GM12878 (cell line): ENCODE measurements around the gene SLC9C1. TPM values are rescaled to one million over a fixed set of nuclear protein-coding genes. Genes with fewer than 3 reads are reported as not detected.

Experiments
- ATAC-seq: fragments of 200-7000 bp; cut with Tn5 transposase; 3 replicates; pipeline ENCODE4 v1.9.1; 2020; ENCODE audit warnings: mild to moderate bottlenecking, moderate library complexity
- BruUV-seq: library from RNA; stranded (reverse); fragments of 400-500 nt; replicated peaks from 2 replicates; lab custom pipeline; 2021; lab: Mats Ljungman, UMichigan
- CTCF ChIA-PET: fragments of 300-600 bp; sonication (Branson Sonifier 250); formaldehyde crosslinking; extraction: SDS; loops from one replicate; lab custom pipeline; 2021; ENCODE audit warnings: inconsistent platforms; lab: Yijun Ruan, JAX
- POLR2A ChIA-PET: fragments of 350-600 bp; formaldehyde crosslinking; extraction: SDS; loops from one replicate; lab custom pipeline; 2021; ENCODE audit warnings: inconsistent platforms; lab: Charles Lee
- RAD21 ChIA-PET: fragments of 300-600 bp; sonication (Branson Sonifier 250); formaldehyde crosslinking; loops from one replicate; lab custom pipeline; 2023; ENCODE audit warnings: antibody characterized with exemption; ENCODE audit not compliant: unreplicated experiment; lab: Charles Lee
- SMC1A ChIA-PET: fragments of 300-600 bp; sonication (Branson Sonifier 250); formaldehyde crosslinking; loops from one replicate; lab custom pipeline; 2023; ENCODE audit not compliant: unreplicated experiment, uncharacterized antibody; lab: Charles Lee
- DNase-seq: peaks from one replicate; pipeline ENCODE4 v3.0.0-alpha.2; 2011; ENCODE audit warnings: low read depth, low spot score
- FAIRE-seq: peaks from 3 replicates; lab custom pipeline; 2011; peaks lifted over from hg19 to GRCh38; lab: Jason Lieb, UNC
- H2AFZ ChIP-seq: 2 replicates; pipeline ENCODE4 v1.6.0; 2011; ENCODE audit warnings: low read depth, low read length, control low read depth; ENCODE audit not compliant: control insufficient read depth
- H3K27ac ChIP-seq: 2 replicates; pipeline ENCODE4 v1.5.1; 2011; ENCODE audit warnings: control low read depth; ENCODE audit not compliant: control insufficient read depth, insufficient read depth
- H3K27me3 ChIP-seq, 2 experiments: replicated peaks in 1 of 2; 2 replicates each; pipeline versions ENCODE4 v1.6.0 to v1.6.1; 2011; ENCODE audit warnings: low read length in 1 of 2; ENCODE audit not compliant: control insufficient read depth in 2 of 2, insufficient read depth in 2 of 2
- H3K36me3 ChIP-seq, 2 experiments: 2 replicates each; pipeline ENCODE4 v1.5.1; 2011; ENCODE audit warnings: low read length in 1 of 2; ENCODE audit not compliant: control insufficient read depth in 2 of 2, insufficient read depth in 2 of 2
- H3K4me1 ChIP-seq: 2 replicates; pipeline ENCODE4 v1.6.1; 2011; ENCODE audit warnings: mild to moderate bottlenecking, low read length, moderate library complexity, mixed read lengths; ENCODE audit not compliant: control insufficient read depth, insufficient read depth
- H3K4me2 ChIP-seq: 2 replicates; pipeline ENCODE4 v1.6.0; 2011; ENCODE audit warnings: control low read depth; ENCODE audit not compliant: control insufficient read depth, insufficient read depth
- H3K4me3 ChIP-seq: fragments of 200-600 bp; sonication (generic); 2 replicates; pipeline ENCODE4 v1.5.1; 2016
- H3K79me2 ChIP-seq: 2 replicates; pipeline ENCODE4 v1.6.0; 2011; ENCODE audit warnings: low read length; ENCODE audit not compliant: control insufficient read depth, insufficient read depth
- H3K9ac ChIP-seq: 2 replicates; pipeline ENCODE4 v1.8.0; 2011; ENCODE audit warnings: low read length, control low read depth, mixed read lengths; ENCODE audit not compliant: control insufficient read depth, insufficient read depth
- H3K9me3 ChIP-seq: replicated peaks from 3 replicates; pipeline ENCODE4 v1.5.1; 2011; ENCODE audit warnings: mild to moderate bottlenecking, low read length; ENCODE audit not compliant: control insufficient read depth, insufficient read depth
- H4K20me1 ChIP-seq: 2 replicates; pipeline ENCODE4 v1.6.0; 2011; ENCODE audit not compliant: control insufficient read depth, insufficient read depth
- GATAD2B ChIP-seq: fragments of 450-650 bp; conservative IDR thresholded peaks from 2 replicates; pipeline ENCODE4 v1.6.1; 2017; ENCODE audit warnings: low read depth, mild to moderate bottlenecking, moderate library complexity
- IRF4 ChIP-seq: IDR thresholded peaks from 2 replicates; pipeline ENCODE4 v1.6.1; 2011; ENCODE audit warnings: low read depth, low read length
- MTA3 ChIP-seq: IDR thresholded peaks from 2 replicates; pipeline ENCODE4 v1.6.1; 2012; ENCODE audit warnings: low read length, inconsistent platforms, borderline replicate concordance
- NR2C1 ChIP-seq: fragments of 450-650 bp; IDR thresholded peaks from 2 replicates; pipeline ENCODE4 v1.6.1; 2017; ENCODE audit warnings: antibody characterized with exemption, mild to moderate bottlenecking, moderate library complexity
- STAT3 ChIP-seq: IDR thresholded peaks from 2 replicates; pipeline ENCODE4 v1.6.1; 2011; ENCODE audit warnings: low read depth, low read length, improper control_type of control experiment
- TAF1 ChIP-seq: IDR thresholded peaks from 2 replicates; pipeline ENCODE4 v1.6.1; 2011; ENCODE audit warnings: mild to moderate bottlenecking, low read depth, low read length, borderline replicate concordance
- ZZZ3 ChIP-seq: IDR thresholded peaks from 2 replicates; pipeline ENCODE4 v1.6.1; 2011; ENCODE audit warnings: low read depth; ENCODE audit not compliant: control insufficient read depth, insufficient read length
- WGBS: methylation state at CpG from one replicate; pipeline ENCODE4 v1.1.6; 2016; ENCODE audit warnings: low lambda C conversion rate; ENCODE audit not compliant: insufficient replicate concordance, insufficient coverage; ENCODE audit errors: missing lambda C conversion rate; 5-methylcytosine and 5-hydroxymethylcytosine counted together
- in situ Hi-C: fragments of 300-500 bp; cut with MboI; formaldehyde crosslinking; loops from 9 replicates; pipeline ENCODE4 v1.14.3; 2018; ENCODE audit warnings: mixed read lengths
- intact Hi-C: fragments of 100-400 bp; cut with micrococcal nuclease; formaldehyde crosslinking; loops from one replicate; pipeline ENCODE4 v1.14.2; 2022; ENCODE audit not compliant: unreplicated experiment
- polyA plus RNA-seq, 11 experiments: library from polyadenylated mRNA; depleted of rRNA in 4 of 11; unstranded in 6 of 11; stranded (reverse) in 5 of 11; fragments of >200 nt; fragmentation: Nextera tagmentation in 4 of 11; fragmentation: Illumina TruSeq in 1 of 11; extraction: Ambion mirVana in 4 of 11; extraction: Trizol in 1 of 11; gene quantifications; 1 replicate in 1 of 11; 2 replicates in 10 of 11; pipeline versions ENCODE4 v1.2.1 to v1.2.3, GENCODE V29; 2011 to 2016; ENCODE audit warnings: inconsistent platforms in 2 of 11, missing spikeins in 2 of 11, low read depth in 1 of 11
- total RNA-seq, 4 experiments: library from RNA; depleted of rRNA in 3 of 4; stranded (reverse); fragments of >200 nt in 3 of 4; fragmentation: Illumina TruSeq in 1 of 4; extraction: Trizol in 1 of 4; gene quantifications; 2 replicates each; pipeline versions ENCODE4 v1.2.1 to v1.2.3, GENCODE V29; 2013 to 2021
- TF ChIP-seq, protein P1 (sequence below): IDR thresholded peaks from 2 replicates; pipeline ENCODE4 v1.6.1; 2012; ENCODE audit warnings: low read depth, low read length, improper control_type of control experiment
- TF ChIP-seq, protein P2 (sequence below): fragments of 450-650 bp; IDR thresholded peaks from 2 replicates; pipeline ENCODE4 v1.6.1; 2017; ENCODE audit warnings: mild to moderate bottlenecking, moderate library complexity
- TF ChIP-seq, protein P3 (sequence below): fragments of 450-650 bp; formaldehyde crosslinking; IDR thresholded peaks from 2 replicates; pipeline ENCODE4 v1.5.0; 2022; ENCODE audit warnings: mild to moderate bottlenecking, missing genetic modification characterization

SLC9C1 gene
- total and polyA plus RNA-seq, 10 of the 15 experiments (the other 5 are each of a cell fraction or from before 2014, with no cell fraction given) = not detected

DNA sequence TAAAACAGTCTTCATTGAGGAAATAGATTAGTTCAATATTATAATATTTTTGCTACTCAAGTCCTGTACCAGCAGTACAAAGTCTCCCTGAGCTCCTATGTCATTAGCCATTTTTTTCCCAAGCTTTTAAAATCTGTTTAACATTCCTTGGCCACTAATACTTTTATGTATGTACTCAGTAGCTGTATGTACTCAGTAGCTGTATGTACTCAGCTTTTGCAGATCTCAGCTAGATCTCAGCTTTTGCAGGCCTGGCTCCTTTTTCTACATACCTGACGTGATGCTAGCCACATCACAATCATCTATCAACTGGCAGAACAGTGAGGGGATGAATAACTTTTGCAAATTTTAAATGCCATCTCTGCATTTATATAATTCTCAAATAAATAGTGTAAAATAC lies 13.8 kb downstream of the SLC9C1 start:
- ChIA-PET SMC1A (interaction anchor here (1.3 kb wide), 1 partner anchor 13 kb away, joined by 5 read pairs; the partner anchor contains the start of gene SLC9C1), POLR2A (interaction anchor here (0.9 kb wide), 1 partner anchor 10 kb away, joined by 3 read pairs; no protein-coding TSS in a partner anchor), CTCF (interaction anchor here (1.2 to 1.4 kb wide), 2 partner anchors 13 to 282 kb away, joined by 3 to 8 read pairs; partner anchors contain the start of genes ATG3, SLC35A5 and SLC9C1), RAD21 (interaction anchor here (1.3 kb wide), 1 partner anchor 168 kb away, joined by 3 read pairs; no protein-coding TSS in a partner anchor)
- no peak for FAIRE-seq
- TF ChIP-seq, protein P1, sequence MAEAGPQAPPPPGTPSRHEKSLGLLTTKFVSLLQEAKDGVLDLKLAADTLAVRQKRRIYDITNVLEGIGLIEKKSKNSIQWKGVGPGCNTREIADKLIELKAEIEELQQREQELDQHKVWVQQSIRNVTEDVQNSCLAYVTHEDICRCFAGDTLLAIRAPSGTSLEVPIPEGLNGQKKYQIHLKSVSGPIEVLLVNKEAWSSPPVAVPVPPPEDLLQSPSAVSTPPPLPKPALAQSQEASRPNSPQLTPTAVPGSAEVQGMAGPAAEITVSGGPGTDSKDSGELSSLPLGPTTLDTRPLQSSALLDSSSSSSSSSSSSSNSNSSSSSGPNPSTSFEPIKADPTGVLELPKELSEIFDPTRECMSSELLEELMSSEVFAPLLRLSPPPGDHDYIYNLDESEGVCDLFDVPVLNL = no peak
- TF ChIP-seq MTA3 (no peak), STAT3 (no peak), ZZZ3 (no peak), IRF4 (no peak), GATAD2B (no peak), NR2C1 (no peak), TAF1 (no peak)
- TF ChIP-seq, protein P2, sequence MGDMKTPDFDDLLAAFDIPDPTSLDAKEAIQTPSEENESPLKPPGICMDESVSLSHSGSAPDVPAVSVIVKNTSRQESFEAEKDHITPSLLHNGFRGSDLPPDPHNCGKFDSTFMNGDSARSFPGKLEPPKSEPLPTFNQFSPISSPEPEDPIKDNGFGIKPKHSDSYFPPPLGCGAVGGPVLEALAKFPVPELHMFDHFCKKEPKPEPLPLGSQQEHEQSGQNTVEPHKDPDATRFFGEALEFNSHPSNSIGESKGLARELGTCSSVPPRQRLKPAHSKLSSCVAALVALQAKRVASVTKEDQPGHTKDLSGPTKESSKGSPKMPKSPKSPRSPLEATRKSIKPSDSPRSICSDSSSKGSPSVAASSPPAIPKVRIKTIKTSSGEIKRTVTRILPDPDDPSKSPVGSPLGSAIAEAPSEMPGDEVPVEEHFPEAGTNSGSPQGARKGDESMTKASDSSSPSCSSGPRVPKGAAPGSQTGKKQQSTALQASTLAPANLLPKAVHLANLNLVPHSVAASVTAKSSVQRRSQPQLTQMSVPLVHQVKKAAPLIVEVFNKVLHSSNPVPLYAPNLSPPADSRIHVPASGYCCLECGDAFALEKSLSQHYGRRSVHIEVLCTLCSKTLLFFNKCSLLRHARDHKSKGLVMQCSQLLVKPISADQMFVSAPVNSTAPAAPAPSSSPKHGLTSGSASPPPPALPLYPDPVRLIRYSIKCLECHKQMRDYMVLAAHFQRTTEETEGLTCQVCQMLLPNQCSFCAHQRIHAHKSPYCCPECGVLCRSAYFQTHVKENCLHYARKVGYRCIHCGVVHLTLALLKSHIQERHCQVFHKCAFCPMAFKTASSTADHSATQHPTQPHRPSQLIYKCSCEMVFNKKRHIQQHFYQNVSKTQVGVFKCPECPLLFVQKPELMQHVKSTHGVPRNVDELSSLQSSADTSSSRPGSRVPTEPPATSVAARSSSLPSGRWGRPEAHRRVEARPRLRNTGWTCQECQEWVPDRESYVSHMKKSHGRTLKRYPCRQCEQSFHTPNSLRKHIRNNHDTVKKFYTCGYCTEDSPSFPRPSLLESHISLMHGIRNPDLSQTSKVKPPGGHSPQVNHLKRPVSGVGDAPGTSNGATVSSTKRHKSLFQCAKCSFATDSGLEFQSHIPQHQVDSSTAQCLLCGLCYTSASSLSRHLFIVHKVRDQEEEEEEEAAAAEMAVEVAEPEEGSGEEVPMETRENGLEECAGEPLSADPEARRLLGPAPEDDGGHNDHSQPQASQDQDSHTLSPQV = no peak
- TF ChIP-seq, protein P3, sequence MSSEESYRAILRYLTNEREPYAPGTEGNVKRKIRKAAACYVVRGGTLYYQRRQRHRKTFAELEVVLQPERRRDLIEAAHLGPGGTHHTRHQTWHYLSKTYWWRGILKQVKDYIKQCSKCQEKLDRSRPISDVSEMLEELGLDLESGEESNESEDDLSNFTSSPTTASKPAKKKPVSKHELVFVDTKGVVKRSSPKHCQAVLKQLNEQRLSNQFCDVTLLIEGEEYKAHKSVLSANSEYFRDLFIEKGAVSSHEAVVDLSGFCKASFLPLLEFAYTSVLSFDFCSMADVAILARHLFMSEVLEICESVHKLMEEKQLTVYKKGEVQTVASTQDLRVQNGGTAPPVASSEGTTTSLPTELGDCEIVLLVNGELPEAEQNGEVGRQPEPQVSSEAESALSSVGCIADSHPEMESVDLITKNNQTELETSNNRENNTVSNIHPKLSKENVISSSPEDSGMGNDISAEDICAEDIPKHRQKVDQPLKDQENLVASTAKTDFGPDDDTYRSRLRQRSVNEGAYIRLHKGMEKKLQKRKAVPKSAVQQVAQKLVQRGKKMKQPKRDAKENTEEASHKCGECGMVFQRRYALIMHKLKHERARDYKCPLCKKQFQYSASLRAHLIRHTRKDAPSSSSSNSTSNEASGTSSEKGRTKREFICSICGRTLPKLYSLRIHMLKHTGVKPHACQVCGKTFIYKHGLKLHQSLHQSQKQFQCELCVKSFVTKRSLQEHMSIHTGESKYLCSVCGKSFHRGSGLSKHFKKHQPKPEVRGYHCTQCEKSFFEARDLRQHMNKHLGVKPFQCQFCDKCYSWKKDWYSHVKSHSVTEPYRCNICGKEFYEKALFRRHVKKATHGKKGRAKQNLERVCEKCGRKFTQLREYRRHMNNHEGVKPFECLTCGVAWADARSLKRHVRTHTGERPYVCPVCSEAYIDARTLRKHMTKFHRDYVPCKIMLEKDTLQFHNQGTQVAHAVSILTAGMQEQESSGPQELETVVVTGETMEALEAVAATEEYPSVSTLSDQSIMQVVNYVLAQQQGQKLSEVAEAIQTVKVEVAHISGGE (CRISPR knock-in tag) = no peak
- no peak for ATAC-seq
- Histone ChIP-seq H3K36me3 (no peaks in the 10 kb centered on the region), H4K20me1 (no peaks in the 10 kb centered on the region), H3K9ac (no peak overlapping the region), H3K79me2 (no peaks in the 10 kb centered on the region), H3K4me1 (no peaks in the 10 kb centered on the region), H3K4me2 (no peak overlapping the region), H3K27ac (no peak overlapping the region), H3K27me3 (no peaks in the 10 kb centered on the region; a peak in 1 of 4 replicates), H3K9me3 (no peaks in the 10 kb centered on the region), H3K4me3 (no peak overlapping the region), H2AFZ (no peak overlapping the region)
- 100% methylated on average over 1 of the region's 1 CpG for WGBS
- BruUV-seq = no TSS peak
- in situ Hi-C loops = no loop called here
- intact Hi-C loops = no loop called here
- no peak for DNase-seq
